CD4-positive, alpha-beta T cell (primary cell): ENCODE results near the gene LTBP4. TPM values are rescaled to one million over a fixed set of nuclear protein-coding genes. Genes with fewer than 3 reads are reported as not detected.

Source experiments
- ATAC-seq: fragments of 200-7000 bp; cut with Tn5 transposase; one replicate; pipeline ENCODE4 v1.10.0; 2022; ENCODE audit warnings: mild to moderate bottlenecking; ENCODE audit not compliant: poor library complexity
- CTCF ChIA-PET: fragments of 350-600 bp; sonication (Branson Sonifier 250); formaldehyde crosslinking; loops from one replicate; lab custom pipeline; 2021; ENCODE audit warnings: antibody characterized with exemption, inconsistent platforms; lab: Charles Lee
- POLR2A ChIA-PET: fragments of 350-600 bp; sonication (Branson Sonifier 250); formaldehyde crosslinking; loops from one replicate; lab custom pipeline; 2021; ENCODE audit warnings: antibody characterized with exemption, inconsistent platforms; lab: Charles Lee
- DNase-seq, 14 experiments: peaks; one replicate each; pipeline ENCODE4 v3.0.0-alpha.2; 2013 to 2020; ENCODE audit warnings: mixed read lengths in 2 of 14
- H3K27ac ChIP-seq, 2 donors: one replicate each; pipeline versions ENCODE4 v1.5.1 to v1.7.0; 2013; ENCODE audit warnings: low read length in 2 of 2, low read depth in 1 of 2, mild to moderate bottlenecking in 1 of 2
- H3K27me3 ChIP-seq, 2 experiments: 1 replicate in 1 of 2; 2 replicates in 1 of 2; pipeline versions ENCODE4 v1.6.1 to v1.7.0; 2013; ENCODE audit warnings: low read length in 2 of 2, control low read depth in 1 of 2, mild to moderate bottlenecking in 1 of 2, moderate library complexity in 1 of 2; ENCODE audit not compliant: insufficient read depth in 2 of 2, control insufficient read depth in 1 of 2
- H3K36me3 ChIP-seq: one replicate; pipeline ENCODE4 v1.6.1; 2013; ENCODE audit warnings: low read length, control low read depth; ENCODE audit not compliant: insufficient read depth
- H3K4me1 ChIP-seq: one replicate; pipeline ENCODE4 v1.6.1; 2013; ENCODE audit warnings: low read length, control low read depth; ENCODE audit not compliant: insufficient read depth
- H3K4me3 ChIP-seq: one replicate; pipeline ENCODE4 v1.5.1; 2013; ENCODE audit warnings: mild to moderate bottlenecking, low read length, moderate library complexity
- H3K9me3 ChIP-seq, 2 experiments: 1 replicate in 1 of 2; 2 replicates in 1 of 2; pipeline versions ENCODE4 v1.6.1 to v1.7.0; 2013; ENCODE audit warnings: low read length in 2 of 2, mild to moderate bottlenecking in 2 of 2, control low read depth in 1 of 2, moderate library complexity in 1 of 2; ENCODE audit not compliant: control insufficient read depth in 1 of 2, insufficient read depth in 1 of 2
- H3K27ac Mint-ChIP-seq: one replicate; pipeline ENCODE4 v1.8.0; 2020; ENCODE audit warnings: mixed read lengths
- H3K27me3 Mint-ChIP-seq: one replicate; pipeline ENCODE4 v1.8.0; 2021; ENCODE audit warnings: mixed read lengths
- H3K36me3 Mint-ChIP-seq: one replicate; pipeline ENCODE4 v1.8.0; 2021; ENCODE audit warnings: low read depth, mixed read lengths
- H3K4me1 Mint-ChIP-seq: one replicate; pipeline ENCODE4 v1.8.0; 2021; ENCODE audit warnings: low read depth, mixed read lengths
- H3K4me3 Mint-ChIP-seq: one replicate; pipeline ENCODE4 v1.8.0; 2020; ENCODE audit warnings: mild to moderate bottlenecking, mixed read lengths
- H3K9me3 Mint-ChIP-seq: one replicate; pipeline ENCODE4 v1.8.0; 2020; ENCODE audit warnings: mixed read lengths
- CTCF ChIP-seq: fragments of 200-600 bp; IDR thresholded peaks from one replicate; pipeline ENCODE4 v1.8.0; 2022; ENCODE audit warnings: antibody characterized with exemption, mild to moderate bottlenecking
- intact Hi-C, 2 experiments: fragments of 100-400 bp; cut with DNase I in 1 of 2; cut with micrococcal nuclease in 1 of 2; formaldehyde crosslinking; loops; one replicate each; pipeline versions ENCODE4 v1.15.1 to v1.9.0; 2023 to 2025; cut with DNase I, micrococcal nuclease
- total RNA-seq, 174 experiments: library from RNA in 2 of 174; stranded (reverse) in 2 of 174; gene quantifications; one replicate each; pipeline ENCODE4 v1.2.3 and lab custom pipeline; 2021 to 2026

The LTBP4 gene
- total RNA-seq, 2 experiments from 2014 or later, result 116 to 134 TPM

- intact Hi-C loops, result no loop called here
- ChIA-PET POLR2A (no interaction called here), CTCF (no interaction called here)
- Histone ChIP-seq H3K4me1 (peaks cover 11% of the 10 kb centered on the region), H3K4me3 (no peak overlapping the region), H3K27me3 (peaks cover 0 to under 1% of the 10 kb centered on the region in 2 experiments), H3K9me3 (no peaks in the 10 kb centered on the region), H3K27ac (no peak overlapping the region), H3K36me3 (no peaks in the 10 kb centered on the region)
- peak; percentile 37 for ATAC-seq
- Mint-ChIP-seq H3K4me1 (peaks cover 7% of the 10 kb centered on the region), H3K4me3 (no peak overlapping the region), H3K27me3 (no peaks in the 10 kb centered on the region), H3K9me3 (no peaks in the 10 kb centered on the region), H3K27ac (no peak overlapping the region), H3K36me3 (no peaks in the 10 kb centered on the region)
- DNase-seq, result peak in 2 of 14 experiments; percentile 37 to 40
- no peak for TF ChIP-seq CTCF
These were observed 39.6 kb downstream of the LTBP4 start for GRCh38 chr19:40640744-40641143.

GRCh38 chr19:40641281-40641680 is 40.1 kb downstream of the LTBP4 start:
- Mint-ChIP-seq H3K36me3 (no peaks in the 10 kb centered on the region), H3K4me3 (no peak overlapping the region), H3K27ac (no peak overlapping the region), H3K4me1 (peaks cover 7% of the 10 kb centered on the region), H3K27me3 (peaks cover 5% of the 10 kb centered on the region), H3K9me3 (no peaks in the 10 kb centered on the region)
- ATAC-seq (no peak), DNase-seq (no peak)
- TF ChIP-seq CTCF, result no peak
- Histone ChIP-seq H3K27ac (no peak overlapping the region), H3K9me3 (no peaks in the 10 kb centered on the region), H3K36me3 (no peaks in the 10 kb centered on the region), H3K4me1 (peaks cover 11% of the 10 kb centered on the region), H3K4me3 (no peak overlapping the region), H3K27me3 (peaks cover 0 to 3% of the 10 kb centered on the region in 2 experiments)
- CTCF ChIA-PET, result no interaction called here
- POLR2A ChIA-PET, result no interaction called here
- intact Hi-C loops, result no loop called here

- Mint-ChIP-seq H3K4me1 (peaks cover 7% of the 10 kb centered on the region), H3K9me3 (no peaks in the 10 kb centered on the region), H3K36me3 (no peaks in the 10 kb centered on the region), H3K4me3 (no peak overlapping the region), H3K27ac (no peak overlapping the region), H3K27me3 (peaks cover 8% of the 10 kb centered on the region)
- CTCF ChIA-PET, result no interaction called here
- POLR2A ChIA-PET, result interaction anchor here (1.0 kb wide), 1 partner anchor 93 kb away, joined by 3 read pairs; no protein-coding TSS in a partner anchor
- TF ChIP-seq CTCF, result no peak
- DNase-seq (no peak), ATAC-seq (no peak)
- H3K4me1 ChIP-seq, result peaks cover 11% of the 10 kb centered on the region
- no peaks in the 10 kb centered on the region for H3K9me3 ChIP-seq
- no peak overlapping the region for H3K4me3 ChIP-seq
- H3K27ac ChIP-seq, result no peak overlapping the region
- intact Hi-C loops, result no loop called here
- no peaks in the 10 kb centered on the region for H3K36me3 ChIP-seq
- peaks cover 0 to 3% of the 10 kb centered on the region in 2 experiments for H3K27me3 ChIP-seq
These were observed 41.0 kb downstream of the LTBP4 start for GRCh38 chr19:40642051-40642706.
